NCI-H128 (cell line): Measurements from ENCODE around the gene ANKS4B.
"Not testable (repeated sequence)": the region's sequence is repeated elsewhere in the genome, so short reads cannot be mapped to it uniquely, and the experiment has no call there.

Experiments
- DNase-seq: peaks from one replicate; lab custom pipeline; 2025; ENCODE audit not compliant: unreplicated experiment; lab: John Stamatoyannopoulos, UW

Gene ANKS4B

GRCh38 chr16:21217121-21217520 lies 16.4 kb upstream of the ANKS4B start:
- DNase-seq, result no peak

DNA sequence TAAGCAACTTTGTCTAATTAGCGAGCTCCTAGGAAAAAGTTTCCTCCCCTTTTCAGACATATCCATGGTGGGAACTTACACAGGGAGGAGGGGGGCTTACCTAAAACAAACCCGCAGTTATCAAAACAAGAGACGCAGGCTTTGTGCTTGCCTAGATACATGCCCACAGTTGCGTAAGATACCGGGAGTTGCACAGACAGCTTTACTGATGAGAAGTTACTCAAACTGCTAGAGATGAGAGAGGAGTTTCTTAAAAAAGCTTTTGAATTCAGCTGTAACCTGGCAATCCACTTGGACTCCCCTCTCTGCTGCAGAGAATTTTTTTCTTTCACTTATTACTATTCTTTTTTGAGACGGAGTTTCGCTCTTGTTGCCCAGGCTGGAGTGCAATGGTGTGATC lies 15.3 kb upstream of the ANKS4B start:
- DNase-seq, result no peak

- DNase-seq, result no peak
These were observed 13.9 kb upstream of the ANKS4B start for GRCh38 chr16:21219551-21219950.

DNA sequence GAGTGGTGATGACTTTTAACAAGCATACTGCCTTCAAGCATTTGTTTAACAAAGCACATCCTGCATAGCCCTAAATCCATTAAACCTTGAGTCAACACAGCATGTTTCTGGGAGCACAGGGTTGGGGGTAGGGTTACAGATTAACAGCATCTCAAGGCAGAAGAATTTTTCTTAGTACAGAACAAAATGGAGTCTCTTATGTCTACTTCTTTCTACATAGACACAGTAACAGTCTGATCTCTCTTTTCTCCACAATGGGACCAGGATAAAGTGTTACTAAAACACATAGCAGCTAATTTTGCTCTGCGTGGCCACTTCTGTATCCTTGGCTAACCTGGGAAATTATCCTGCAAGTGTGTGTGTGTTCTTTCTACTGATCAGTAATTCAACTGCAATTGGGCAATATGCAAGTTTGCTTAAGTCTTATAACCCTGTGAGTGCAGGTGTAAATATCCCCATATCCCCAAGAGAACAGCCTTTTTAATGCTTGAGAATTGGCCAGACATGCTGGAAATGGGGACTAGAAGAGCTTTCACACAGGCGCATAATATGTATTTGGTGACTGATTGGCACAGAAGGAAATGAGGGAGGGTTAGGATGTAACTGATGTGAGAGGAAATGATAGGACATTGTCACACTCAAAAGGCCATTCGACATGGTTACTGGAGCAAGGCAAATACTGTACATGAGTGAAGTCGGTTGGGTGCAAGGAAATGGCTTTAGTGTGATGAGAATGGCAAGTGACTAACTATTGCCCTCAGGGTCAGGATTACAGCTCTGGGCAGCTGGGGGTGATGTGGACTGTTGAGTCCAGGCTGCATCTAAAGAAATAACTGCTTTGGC lies 10.8 kb upstream of the ANKS4B start:
- no peak for DNase-seq

DNA sequence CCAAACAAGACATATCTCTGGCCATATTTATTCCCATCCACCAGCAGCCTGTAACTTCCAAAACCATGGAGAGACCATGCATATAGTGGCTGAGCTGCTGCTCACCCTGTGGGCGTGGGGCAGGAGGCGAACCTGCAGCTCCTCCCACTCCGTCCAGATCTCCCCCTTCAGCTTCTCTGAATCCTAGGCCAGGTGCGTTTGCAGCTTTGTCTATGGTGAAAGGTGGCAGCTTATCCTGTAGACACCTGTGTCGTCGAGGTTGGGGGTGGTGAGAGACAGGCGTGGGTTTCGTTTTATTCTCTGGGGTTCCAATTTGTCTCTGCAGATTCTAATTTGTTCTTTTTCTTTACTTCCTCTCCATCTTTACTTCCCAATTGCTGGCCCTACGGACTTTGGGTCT lies 9.7 kb upstream of the ANKS4B start:
- no peak for DNase-seq

- DNase-seq, result no peak
These were observed 8.7 kb upstream of the ANKS4B start for GRCh38 chr16:21224800-21225199.

- DNase-seq, result no peak
These were observed 6.8 kb upstream of the ANKS4B start for GRCh38 chr16:21226749-21227148.

- no peak for DNase-seq
These were observed 5.6 kb upstream of the ANKS4B start for GRCh38 chr16:21227866-21228265.

GRCh38 chr16:21228361-21228872 lies 5.1 kb upstream of the ANKS4B start:
- DNase-seq, result no peak

GRCh38 chr16:21233045-21233520 lies 416 bp upstream of the ANKS4B start:
- no peak for DNase-seq

DNA sequence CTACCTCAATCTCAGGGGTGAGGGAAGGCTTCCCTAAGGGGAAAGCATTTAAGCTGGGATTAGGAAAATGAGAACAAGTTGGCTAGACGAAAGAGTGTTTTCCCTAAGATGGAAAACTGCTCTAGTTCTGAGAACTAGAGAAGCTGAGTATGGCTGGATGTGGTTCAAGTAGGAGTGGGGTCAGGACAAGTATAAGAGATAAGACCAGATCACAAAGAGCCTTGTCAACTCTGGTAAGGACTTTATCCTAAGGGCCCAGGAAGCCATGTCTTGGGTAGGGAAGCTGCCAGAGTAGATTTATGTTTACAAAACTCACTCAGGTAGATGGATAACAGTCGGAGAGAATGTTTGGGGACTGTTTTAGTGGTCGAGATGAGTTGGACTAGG lies 1.7 kb downstream of the ANKS4B start:
- DNase-seq, result no peak

- DNase-seq, result no peak
These were observed 3.3 kb downstream of the ANKS4B start for GRCh38 chr16:21236831-21237230.

GRCh38 chr16:21239646-21240045 lies 6.1 kb downstream of the ANKS4B start:
- DNase-seq, result no peak

DNA sequence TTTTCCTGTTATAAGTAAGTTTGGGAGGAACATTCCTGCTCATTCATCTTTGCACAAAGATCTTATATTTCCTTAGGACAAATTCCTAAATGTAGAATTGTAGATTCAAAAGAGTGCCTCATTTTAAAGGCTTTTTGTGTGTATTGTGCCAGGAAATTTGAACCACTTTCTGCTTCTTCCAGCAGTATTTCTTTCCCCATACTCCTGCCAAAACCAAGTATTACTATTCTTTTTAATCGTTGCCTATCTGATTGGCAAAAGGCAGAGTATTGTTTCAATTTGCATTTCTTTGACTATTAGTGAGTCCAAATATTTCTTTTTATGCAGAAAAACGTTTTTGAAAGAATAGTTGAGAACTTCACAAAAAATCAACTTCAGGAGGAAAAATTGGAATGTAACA lies 9.3 kb downstream of the ANKS4B start:
- no peak for DNase-seq

DNA sequence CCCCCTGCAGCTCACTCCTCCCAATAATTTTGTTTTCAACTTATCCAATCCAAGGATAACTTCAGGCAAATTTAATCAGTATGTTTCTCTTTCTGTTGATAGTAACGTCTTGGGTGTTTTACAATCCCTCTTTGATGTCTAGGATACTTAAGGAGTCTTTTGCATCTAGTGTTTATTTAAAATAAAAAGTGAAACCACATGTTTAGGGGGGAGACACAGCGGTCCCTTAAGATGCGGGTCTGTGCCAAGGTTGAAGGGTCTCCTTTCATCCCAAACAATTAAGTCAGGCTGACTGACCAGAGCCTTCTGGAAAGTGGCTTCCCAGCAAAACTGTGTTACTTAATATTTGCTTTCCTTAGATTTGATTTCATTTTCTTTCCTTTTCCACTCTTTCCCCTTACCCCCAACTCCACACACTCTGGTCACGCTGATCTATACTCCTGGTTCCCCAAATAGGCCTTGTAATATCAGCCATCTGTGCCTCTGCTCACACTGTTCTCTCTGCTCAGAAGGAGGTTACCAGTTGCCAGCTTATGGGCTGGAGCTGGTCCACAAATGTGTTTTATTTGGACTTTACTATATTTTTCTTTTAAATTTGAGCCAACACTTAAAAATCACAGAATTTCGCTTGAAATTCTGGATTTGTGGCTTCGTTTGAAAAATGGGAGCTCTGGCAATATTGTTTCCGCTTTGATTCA lies 11.2 kb downstream of the ANKS4B start:
- no peak for DNase-seq

DNA sequence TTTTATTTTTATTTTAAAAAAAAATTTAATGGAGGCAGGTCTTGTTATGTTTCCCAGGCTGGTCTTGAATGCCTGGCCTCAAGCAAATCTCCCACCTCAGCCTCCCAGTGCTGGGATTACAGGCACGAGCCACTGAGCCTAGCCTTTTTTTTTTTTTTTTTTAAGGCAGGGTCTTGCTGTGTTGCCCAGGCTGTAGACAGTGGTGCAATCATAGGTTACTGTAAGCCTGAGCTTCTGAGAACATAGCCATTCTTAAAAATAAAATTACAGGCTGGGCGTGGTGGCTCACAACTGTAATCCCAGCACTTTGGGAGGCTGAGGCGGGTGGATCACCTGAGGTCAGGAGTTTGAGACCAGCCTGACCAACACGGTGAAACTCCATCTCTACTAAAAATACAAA lies 14.7 kb downstream of the ANKS4B start:
- DNase-seq, result not testable (repeated sequence)

DNA sequence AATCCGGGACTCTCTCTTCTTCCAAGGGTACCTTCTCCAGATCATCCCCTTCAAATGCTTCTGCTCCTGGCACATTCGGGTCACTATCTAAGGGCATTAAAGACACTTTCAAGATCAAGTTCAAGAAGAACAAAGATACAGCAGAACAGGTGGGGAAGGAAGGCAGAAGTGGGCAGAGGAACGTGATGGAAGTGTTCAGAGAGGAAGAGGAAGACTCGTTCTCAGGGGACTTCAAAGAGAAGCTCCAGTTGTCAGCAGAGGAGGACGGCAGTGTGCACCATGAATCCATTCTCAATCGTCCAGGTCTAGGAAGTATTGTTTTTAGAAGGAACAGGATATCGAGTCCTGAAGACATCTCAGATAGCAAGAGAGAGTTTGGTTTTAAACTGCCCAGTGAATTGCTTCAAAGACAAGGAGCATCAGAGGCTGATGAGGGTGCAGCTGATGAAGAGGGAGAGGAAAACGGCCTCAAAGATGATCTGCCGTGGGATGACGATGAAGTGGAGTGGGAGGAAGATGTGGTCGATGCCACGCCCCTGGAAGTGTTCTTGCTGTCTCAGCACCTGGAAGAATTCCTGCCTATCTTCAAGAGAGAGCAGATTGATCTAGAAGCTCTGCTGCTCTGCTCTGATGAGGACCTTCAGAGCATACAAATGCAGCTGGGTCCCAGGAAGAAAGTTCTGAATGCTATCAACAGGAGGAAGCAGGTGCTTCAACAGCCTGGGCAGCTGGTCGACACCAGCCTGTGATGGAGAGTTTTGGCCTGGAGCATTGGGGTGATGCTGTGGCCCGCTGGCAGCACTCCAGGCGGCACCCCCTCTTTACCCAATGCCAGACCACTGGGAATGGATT lies 16.8 kb downstream of the ANKS4B start:
- DNase-seq, result no peak

DNA sequence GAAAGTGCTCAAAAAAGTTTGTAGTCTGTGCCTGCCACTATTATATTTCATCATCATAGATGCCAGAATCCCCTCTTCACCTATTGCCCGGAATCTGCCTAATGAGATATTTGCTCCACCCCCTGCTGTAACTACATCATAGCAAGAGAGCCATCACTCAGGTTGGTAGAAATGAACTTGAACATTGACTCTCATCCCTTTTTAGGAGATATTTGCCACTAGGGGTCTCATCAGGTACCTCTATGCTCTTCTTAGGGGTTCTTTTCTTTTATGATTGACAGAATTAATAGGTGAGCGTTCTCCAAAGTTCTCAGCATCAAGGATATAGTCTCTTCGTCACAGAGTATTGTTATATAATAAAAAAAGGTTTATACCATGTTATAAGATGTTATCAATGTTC lies 20.0 kb downstream of the ANKS4B start:
- no peak for DNase-seq

GRCh38 chr16:21256636-21257035 lies 23.1 kb downstream of the ANKS4B start:
- DNase-seq, result no peak

DNA sequence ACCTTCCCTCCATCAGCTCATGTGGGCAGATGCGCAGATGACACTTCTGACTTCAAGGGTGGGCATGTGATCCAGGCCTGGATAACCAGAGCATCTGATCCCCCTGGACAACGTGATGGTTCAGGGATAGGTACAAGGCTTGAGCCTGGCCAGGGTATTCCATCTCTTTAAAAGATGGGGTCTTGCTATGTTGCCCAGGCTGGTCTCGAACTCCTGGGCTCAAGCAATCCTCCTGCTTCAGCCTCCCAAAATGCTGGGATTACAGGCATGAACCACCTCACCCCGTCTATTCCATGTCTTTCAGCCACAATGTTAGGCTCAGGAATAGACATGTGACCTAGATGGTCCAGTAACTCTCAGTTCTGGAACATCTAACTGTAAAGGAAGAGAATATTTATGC lies 23.8 kb downstream of the ANKS4B start:
- DNase-seq, result no peak
